OCI-LY7 (cell line): ENCODE data around the gene CENPQ. TPM values are rescaled to one million over a fixed set of nuclear protein-coding genes. Genes with fewer than 3 reads are reported as not detected.

ENCODE experiments used
- BruUV-seq: library from RNA; stranded (reverse); fragments of 400-500 nt; replicated peaks from 2 replicates; lab custom pipeline; 2021; lab: Mats Ljungman, UMichigan
- CTCF ChIA-PET: fragments of 300-600 bp; sonication (Branson Sonifier 250); formaldehyde crosslinking; loops from one replicate; lab custom pipeline; 2022; ENCODE audit warnings: antibody characterized with exemption; ENCODE audit not compliant: unreplicated experiment; lab: Charles Lee
- POLR2A ChIA-PET: fragments of 300-600 bp; sonication (Branson Sonifier 250); formaldehyde crosslinking; loops from one replicate; lab custom pipeline; 2022; ENCODE audit warnings: antibody characterized with exemption; lab: Charles Lee
- DNase-seq: peaks from one replicate; pipeline ENCODE4 v3.0.0-alpha.2; 2015; ENCODE audit warnings: low spot score
- H2AFZ ChIP-seq: fragments of 200-600 bp; sonication (generic), shearing (Covaris generic); 2 replicates; pipeline ENCODE4 v1.6.1; 2014; ENCODE audit warnings: mild to moderate bottlenecking, antibody characterized with exemption, low read length, moderate library complexity
- H3K27ac ChIP-seq: fragments of 200-600 bp; sonication (generic); 2 replicates; pipeline ENCODE4 v1.5.1; 2014; ENCODE audit warnings: mixed run types, low read depth, mild to moderate bottlenecking, moderate library complexity, low read length, inconsistent platforms; ENCODE audit not compliant: poor library complexity, severe bottlenecking
- H3K36me3 ChIP-seq: fragments of 200-600 bp; sonication (generic); 2 replicates; pipeline ENCODE4 v1.6.1; 2014; ENCODE audit warnings: mild to moderate bottlenecking, antibody characterized with exemption, low read length, moderate library complexity, mixed read lengths; ENCODE audit not compliant: insufficient read depth
- H3K4me1 ChIP-seq: fragments of 200-600 bp; sonication (generic); 2 replicates; pipeline ENCODE4 v1.5.1; 2014; ENCODE audit warnings: mild to moderate bottlenecking, low read length; ENCODE audit not compliant: insufficient read depth, poor library complexity, severe bottlenecking
- H3K4me2 ChIP-seq: fragments of 200-600 bp; sonication (generic); 2 replicates; pipeline ENCODE4 v1.6.1; 2014; ENCODE audit warnings: mild to moderate bottlenecking, low read length
- H3K4me3 ChIP-seq: fragments of 200-600 bp; sonication (generic); 2 replicates; pipeline ENCODE4 v1.5.1; 2014; ENCODE audit warnings: mild to moderate bottlenecking, low read depth, low read length; ENCODE audit not compliant: poor library complexity, severe bottlenecking
- H3K79me2 ChIP-seq: fragments of 200-600 bp; sonication (generic); 2 replicates; pipeline ENCODE4 v1.6.1; 2016; ENCODE audit warnings: low read depth, mild to moderate bottlenecking, low read length, moderate library complexity, mixed read lengths; ENCODE audit not compliant: insufficient read depth
- H3K9me2 ChIP-seq: fragments of 200-600 bp; sonication (generic); 2 replicates; pipeline ENCODE4 v1.6.1; 2016; ENCODE audit warnings: mild to moderate bottlenecking, low read length, mixed read lengths; ENCODE audit not compliant: insufficient read depth
- H3K9me3 ChIP-seq: fragments of 200-600 bp; sonication (generic); 2 replicates; pipeline ENCODE4 v1.6.1; 2014; ENCODE audit warnings: mild to moderate bottlenecking, mixed run types, low read length, mixed read lengths
- H4K20me1 ChIP-seq: fragments of 200-600 bp; sonication (generic); 2 replicates; pipeline ENCODE4 v1.6.1; 2014; ENCODE audit warnings: mild to moderate bottlenecking, antibody characterized with exemption, low read length, moderate library complexity, mixed read lengths; ENCODE audit not compliant: insufficient read depth
- EZH2phosphoT487 ChIP-seq: fragments of 200-600 bp; sonication (generic); IDR thresholded peaks from 2 replicates; pipeline ENCODE4 v1.6.1; 2018; ENCODE audit warnings: low read depth, borderline replicate concordance, mild to moderate bottlenecking, mixed run types, antibody characterized with exemption, low read length, moderate library complexity, mixed read lengths
- intact Hi-C: fragments of 100-400 bp; cut with micrococcal nuclease; formaldehyde crosslinking; loops from one replicate; pipeline ENCODE4 v1.10.0; 2022; ENCODE audit not compliant: unreplicated experiment
- total RNA-seq, 2 experiments: library from RNA; depleted of rRNA in 1 of 2; stranded (reverse); fragments of >200 nt in 1 of 2; shearing (Covaris generic) in 1 of 2; gene quantifications; 2 replicates each; pipeline ENCODE4 v1.2.3, GENCODE V29; 2014 to 2022
- TF ChIP-seq, protein P1 (sequence below): fragments of 200-600 bp; sonication (generic); conservative IDR thresholded peaks from 2 replicates; pipeline ENCODE4 v1.5.1; 2014; ENCODE audit warnings: mild to moderate bottlenecking, antibody characterized with exemption, low read length, moderate library complexity, mixed read lengths

CENPQ gene
- total RNA-seq, 2 experiments from 2014 or later, result 7.4 to 10.4 TPM

DNA sequence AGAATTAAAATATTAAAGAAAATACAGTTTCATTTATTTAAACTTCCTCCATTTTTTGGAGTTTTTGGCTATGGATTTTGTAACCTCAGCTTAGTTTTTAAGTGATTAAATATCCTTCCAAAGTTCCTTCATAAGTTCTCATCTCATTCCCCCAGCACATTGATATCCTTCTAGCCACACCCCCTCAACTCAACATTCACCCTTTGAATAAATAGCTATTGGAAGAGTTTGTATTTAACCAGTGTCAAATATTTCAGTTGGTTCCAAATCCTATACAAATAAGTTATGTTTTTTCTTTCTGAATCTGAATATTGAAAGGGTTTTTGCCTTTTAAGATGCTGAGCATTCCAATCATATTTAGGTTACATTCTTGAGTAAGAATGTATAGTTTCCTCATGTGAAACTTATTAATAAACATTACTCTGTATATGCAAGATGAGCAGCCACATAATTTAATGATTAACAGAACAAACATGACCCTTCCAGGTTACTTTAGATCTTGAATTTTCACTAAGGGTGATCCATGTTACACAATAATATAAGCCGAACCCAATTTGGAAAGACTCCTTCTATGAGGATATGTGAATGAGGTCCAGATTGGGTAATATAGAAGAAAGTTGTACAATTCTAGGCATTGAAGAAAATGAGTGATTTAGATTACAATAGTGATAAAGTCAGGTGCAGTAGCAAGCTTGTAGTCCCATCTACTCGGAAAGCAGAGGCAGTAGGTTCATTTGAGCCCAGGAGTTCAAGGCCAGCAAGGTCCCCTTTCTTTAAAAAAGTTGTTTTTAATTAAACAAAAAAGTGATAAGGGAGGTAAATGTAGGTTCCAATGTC is 50.2 kb downstream of the CENPQ start:
- no peak overlapping the region for H2AFZ ChIP-seq
- no peak overlapping the region for H3K4me2 ChIP-seq
- no peak overlapping the region for H3K27ac ChIP-seq
- no peak overlapping the region for H3K4me3 ChIP-seq
- DNase-seq, result no peak
- BruUV-seq, result no TSS peak
- no peaks in the 10 kb centered on the region for H3K9me2 ChIP-seq
- H3K9me3 ChIP-seq, result no peaks in the 10 kb centered on the region
- ChIA-PET CTCF (no interaction called here), POLR2A (no interaction called here)
- H3K79me2 ChIP-seq, result no peaks in the 10 kb centered on the region
- TF ChIP-seq, protein P1, sequence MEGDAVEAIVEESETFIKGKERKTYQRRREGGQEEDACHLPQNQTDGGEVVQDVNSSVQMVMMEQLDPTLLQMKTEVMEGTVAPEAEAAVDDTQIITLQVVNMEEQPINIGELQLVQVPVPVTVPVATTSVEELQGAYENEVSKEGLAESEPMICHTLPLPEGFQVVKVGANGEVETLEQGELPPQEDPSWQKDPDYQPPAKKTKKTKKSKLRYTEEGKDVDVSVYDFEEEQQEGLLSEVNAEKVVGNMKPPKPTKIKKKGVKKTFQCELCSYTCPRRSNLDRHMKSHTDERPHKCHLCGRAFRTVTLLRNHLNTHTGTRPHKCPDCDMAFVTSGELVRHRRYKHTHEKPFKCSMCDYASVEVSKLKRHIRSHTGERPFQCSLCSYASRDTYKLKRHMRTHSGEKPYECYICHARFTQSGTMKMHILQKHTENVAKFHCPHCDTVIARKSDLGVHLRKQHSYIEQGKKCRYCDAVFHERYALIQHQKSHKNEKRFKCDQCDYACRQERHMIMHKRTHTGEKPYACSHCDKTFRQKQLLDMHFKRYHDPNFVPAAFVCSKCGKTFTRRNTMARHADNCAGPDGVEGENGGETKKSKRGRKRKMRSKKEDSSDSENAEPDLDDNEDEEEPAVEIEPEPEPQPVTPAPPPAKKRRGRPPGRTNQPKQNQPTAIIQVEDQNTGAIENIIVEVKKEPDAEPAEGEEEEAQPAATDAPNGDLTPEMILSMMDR, result no peak
- TF ChIP-seq EZH2phosphoT487, result no peak
- intact Hi-C loops, result no loop called here
- H3K36me3 ChIP-seq, result no peaks in the 10 kb centered on the region
- H3K4me1 ChIP-seq, result no peaks in the 10 kb centered on the region
- H4K20me1 ChIP-seq, result no peaks in the 10 kb centered on the region

DNA sequence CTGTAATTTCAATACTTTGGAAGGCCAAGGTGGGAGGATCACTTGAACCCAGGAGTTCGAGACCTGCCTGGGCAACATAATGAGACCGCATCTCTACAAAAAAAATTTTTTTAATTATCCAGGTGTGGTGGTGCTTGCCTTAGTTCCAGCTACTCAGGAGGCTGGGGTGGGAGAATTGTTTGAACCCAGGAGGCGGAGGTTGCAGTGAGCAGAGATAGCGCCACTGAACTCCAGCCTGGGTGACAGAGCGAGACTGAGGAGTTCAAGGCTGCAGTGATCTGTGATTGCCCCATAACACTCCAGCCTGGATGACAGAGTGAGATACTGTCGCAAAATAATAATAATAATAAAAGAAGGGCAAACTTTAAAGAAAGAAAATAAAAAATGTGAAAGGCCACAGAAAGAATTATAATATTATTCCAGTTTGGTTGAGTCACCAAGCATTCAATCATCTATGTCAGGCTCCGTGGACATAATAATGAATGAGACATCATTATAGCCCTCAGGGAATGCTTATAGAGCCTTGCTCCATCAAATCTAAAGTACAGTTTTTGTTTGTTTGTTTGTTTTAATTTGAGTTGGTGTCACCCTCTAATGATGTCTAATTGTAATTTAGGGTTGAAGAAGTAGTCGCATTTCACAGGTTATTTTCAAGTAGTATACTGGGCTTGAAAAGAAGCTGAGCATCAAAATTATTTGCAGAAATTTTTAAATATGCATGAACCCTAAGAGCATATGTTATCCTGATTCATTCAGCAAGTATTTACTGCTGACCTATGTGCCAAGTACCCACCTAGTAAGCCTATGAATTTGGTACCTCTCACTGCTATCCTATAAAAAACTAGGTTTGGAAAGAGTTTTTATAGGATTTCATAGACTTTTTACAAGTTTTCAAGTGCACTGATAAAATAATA is 51.7 kb downstream of the CENPQ start:
- intact Hi-C loops, result no loop called here
- H3K27ac ChIP-seq, result no peak overlapping the region
- no peak overlapping the region for H2AFZ ChIP-seq
- H3K4me3 ChIP-seq, result no peak overlapping the region
- H3K36me3 ChIP-seq, result no peaks in the 10 kb centered on the region
- no peaks in the 10 kb centered on the region for H3K4me1 ChIP-seq
- no peak overlapping the region for H3K4me2 ChIP-seq
- no peaks in the 10 kb centered on the region for H3K79me2 ChIP-seq
- ChIA-PET POLR2A (no interaction called here), CTCF (no interaction called here)
- no peaks in the 10 kb centered on the region for H3K9me3 ChIP-seq
- DNase-seq, result no peak
- no peaks in the 10 kb centered on the region for H4K20me1 ChIP-seq
- TF ChIP-seq, protein P1, result no peak
- H3K9me2 ChIP-seq, result no peaks in the 10 kb centered on the region
- no TSS peak for BruUV-seq
